Neural cell (in vitro differentiated cells): ENCODE data around the gene RAD54L2. TPM values are rescaled to one million over a fixed set of nuclear protein-coding genes. Genes with fewer than 3 reads are reported as not detected.
"Not testable (repeated sequence)": the region's sequence is repeated elsewhere in the genome, so short reads cannot be mapped to it uniquely, and the experiment has no call there.

ENCODE experiments used
- H2AFZ ChIP-seq: fragments of 200-600, 300-800 bp; sonication (generic), shearing (Covaris generic); 2 replicates; pipeline ENCODE4 v1.6.0; 2014; ENCODE audit warnings: low read depth, mild to moderate bottlenecking, antibody characterized with exemption, low read length, moderate library complexity
- H3F3A ChIP-seq: fragments of 200-600 bp; shearing (Covaris generic); 2 replicates; pipeline ENCODE4 v1.6.1; 2016; ENCODE audit warnings: mild to moderate bottlenecking, moderate library complexity, mixed read lengths, antibody characterized with exemption, low read length; ENCODE audit not compliant: insufficient read depth, poor library complexity, severe bottlenecking
- H3K27ac ChIP-seq: fragments of 200-600, 300-800 bp; sonication (generic), shearing (Covaris generic); 2 replicates; pipeline ENCODE4 v1.5.1; 2014; ENCODE audit warnings: mild to moderate bottlenecking, low read length, moderate library complexity
- H3K27me3 ChIP-seq: fragments of 300-800, 200-600 bp; sonication (generic), shearing (Covaris generic); 2 replicates; pipeline ENCODE4 v1.6.0; 2014; ENCODE audit warnings: mild to moderate bottlenecking, low read depth, low read length, moderate library complexity; ENCODE audit not compliant: insufficient read depth
- H3K36me3 ChIP-seq: fragments of 300-800, 200-600 bp; sonication (generic), shearing (Covaris generic); 2 replicates; pipeline ENCODE4 v1.5.1; 2014; ENCODE audit warnings: mild to moderate bottlenecking, antibody characterized with exemption, low read length, moderate library complexity; ENCODE audit not compliant: insufficient read depth
- H3K4me2 ChIP-seq: fragments of 300-800, 200-600 bp; sonication (generic), shearing (Covaris generic); 2 replicates; pipeline ENCODE4 v1.6.0; 2014; ENCODE audit warnings: mild to moderate bottlenecking, low read length
- H3K4me3 ChIP-seq: fragments of 300-800, 200-600 bp; sonication (generic), shearing (Covaris generic); 2 replicates; pipeline ENCODE4 v1.5.1; 2014; ENCODE audit warnings: mild to moderate bottlenecking, low read length, moderate library complexity
- H3K79me2 ChIP-seq: fragments of 200-600 bp; shearing (Covaris generic); replicated peaks from 2 replicates; pipeline ENCODE4 v1.6.0; 2014; ENCODE audit warnings: mild to moderate bottlenecking, low read length, moderate library complexity; ENCODE audit not compliant: insufficient read depth
- H3K9ac ChIP-seq: fragments of 300-800, 200-600 bp; sonication (generic), shearing (Covaris generic); 2 replicates; pipeline ENCODE4 v1.6.1; 2016; ENCODE audit warnings: mild to moderate bottlenecking, low read length, mixed read lengths
- H3K9me2 ChIP-seq: fragments of 200-600 bp; shearing (Covaris generic); 2 replicates; pipeline ENCODE4 v1.6.1; 2016; ENCODE audit warnings: mild to moderate bottlenecking, low read length, mixed read lengths; ENCODE audit not compliant: insufficient read depth
- H3K9me3 ChIP-seq: fragments of 200-600, 300-800 bp; sonication (generic), shearing (Covaris generic); 2 replicates; pipeline ENCODE4 v1.6.1; 2016; ENCODE audit warnings: mild to moderate bottlenecking, mixed run types, low read length, moderate library complexity, mixed read lengths
- H4K20me1 ChIP-seq: fragments of 200-600 bp; shearing (Covaris generic); 2 replicates; pipeline ENCODE4 v1.6.1; 2016; ENCODE audit warnings: mild to moderate bottlenecking, mixed run types; ENCODE audit not compliant: insufficient read depth
- EP300 ChIP-seq: fragments of 450-650 bp; conservative IDR thresholded peaks from 2 replicates; pipeline ENCODE4 v1.6.1; 2014; ENCODE audit warnings: antibody characterized with exemption, mild to moderate bottlenecking, moderate library complexity; ENCODE audit not compliant: poor library complexity, severe bottlenecking
- EZH2 ChIP-seq: fragments of 200-600, 300-800 bp; shearing (Covaris generic), sonication (generic); IDR thresholded peaks from 2 replicates; pipeline ENCODE4 v1.6.1; 2014; ENCODE audit warnings: antibody characterized with exemption, low read length, borderline replicate concordance, mild to moderate bottlenecking; ENCODE audit not compliant: insufficient read depth, poor library complexity, severe bottlenecking
- MXI1 ChIP-seq: fragments of 450-650 bp; conservative IDR thresholded peaks from 2 replicates; pipeline ENCODE4 v1.6.1; 2014; ENCODE audit warnings: antibody characterized with exemption, mild to moderate bottlenecking; ENCODE audit not compliant: poor library complexity, severe bottlenecking
- RAD21 ChIP-seq: fragments of 450-650 bp; conservative IDR thresholded peaks from 2 replicates; pipeline ENCODE4 v1.6.1; 2014; ENCODE audit warnings: antibody characterized with exemption, mild to moderate bottlenecking, moderate library complexity
- SMC3 ChIP-seq: fragments of 450-650 bp; conservative IDR thresholded peaks from 2 replicates; pipeline ENCODE4 v1.6.1; 2014; ENCODE audit warnings: antibody characterized with exemption, mild to moderate bottlenecking, moderate library complexity; ENCODE audit not compliant: poor library complexity
- TAF1 ChIP-seq: IDR thresholded peaks from 2 replicates; pipeline ENCODE4 v1.6.1; 2012; ENCODE audit warnings: low read depth
- polyA plus RNA-seq: library from polyadenylated mRNA; depleted of rRNA; stranded (reverse); fragments of >200 nt; gene quantifications from 2 replicates; pipeline ENCODE4 v1.2.3, GENCODE V29; 2014
- TF ChIP-seq, protein P1 (sequence below): IDR thresholded peaks from 2 replicates; pipeline ENCODE4 v1.6.1; 2012; ENCODE audit warnings: borderline replicate concordance
- TF ChIP-seq, protein P2 (sequence below): fragments of 450-650 bp; IDR thresholded peaks from 2 replicates; pipeline ENCODE4 v1.5.1; 2014; ENCODE audit warnings: antibody characterized with exemption, mild to moderate bottlenecking, moderate library complexity; ENCODE audit not compliant: poor library complexity, severe bottlenecking

The RAD54L2 gene
- polyA plus RNA-seq, 1 donor from 2014 or later = 14.5 TPM

DNA sequence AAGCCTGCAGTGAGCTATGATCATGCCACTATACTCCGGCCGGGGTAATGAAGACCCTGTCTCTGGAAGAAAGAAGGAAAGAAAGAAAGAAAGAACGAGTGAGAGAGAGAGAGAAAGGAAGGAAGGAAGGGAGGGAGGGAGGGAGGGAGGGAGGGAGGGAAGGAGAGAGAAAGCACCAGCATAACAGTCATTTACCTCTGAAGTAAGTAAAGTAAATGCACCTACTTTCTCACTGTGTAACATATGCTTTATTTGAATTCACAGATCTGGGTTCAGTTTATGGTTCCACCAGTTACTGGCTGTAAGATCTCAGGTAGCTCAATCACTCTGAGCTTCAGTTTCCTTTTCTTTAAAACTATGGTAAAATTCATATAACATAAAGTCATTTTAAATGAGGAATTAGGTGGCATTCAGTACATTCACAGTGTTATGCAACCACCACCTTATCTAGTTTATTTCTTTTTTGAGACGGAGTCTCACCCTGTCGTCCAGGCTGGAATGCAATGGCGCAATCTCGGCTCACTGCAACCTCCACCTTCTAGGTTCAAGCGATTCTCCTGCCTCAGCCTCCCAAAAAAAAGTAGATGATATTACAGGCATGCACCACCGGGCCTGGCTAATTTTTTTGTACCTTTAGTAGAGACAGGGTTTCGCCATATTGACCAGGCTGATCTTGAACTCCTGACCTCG is 16.1 kb upstream of the RAD54L2 start:
- no peaks in the 10 kb centered on the region for H3K9me2 ChIP-seq
- no peak overlapping the region for H3K4me3 ChIP-seq
- no peak overlapping the region for H3K4me2 ChIP-seq
- no peaks in the 10 kb centered on the region for H3F3A ChIP-seq
- H3K79me2 ChIP-seq = no peaks in the 10 kb centered on the region
- H3K36me3 ChIP-seq = no peaks in the 10 kb centered on the region
- TF ChIP-seq EP300 (no peak), SMC3 (no peak)
- H3K9ac ChIP-seq = no peak overlapping the region
- no peak overlapping the region for H2AFZ ChIP-seq
- no peaks in the 10 kb centered on the region for H4K20me1 ChIP-seq
- no peak overlapping the region for H3K27ac ChIP-seq
- H3K9me3 ChIP-seq = peaks cover 4% of the 10 kb centered on the region
- H3K27me3 ChIP-seq = no peaks in the 10 kb centered on the region

DNA sequence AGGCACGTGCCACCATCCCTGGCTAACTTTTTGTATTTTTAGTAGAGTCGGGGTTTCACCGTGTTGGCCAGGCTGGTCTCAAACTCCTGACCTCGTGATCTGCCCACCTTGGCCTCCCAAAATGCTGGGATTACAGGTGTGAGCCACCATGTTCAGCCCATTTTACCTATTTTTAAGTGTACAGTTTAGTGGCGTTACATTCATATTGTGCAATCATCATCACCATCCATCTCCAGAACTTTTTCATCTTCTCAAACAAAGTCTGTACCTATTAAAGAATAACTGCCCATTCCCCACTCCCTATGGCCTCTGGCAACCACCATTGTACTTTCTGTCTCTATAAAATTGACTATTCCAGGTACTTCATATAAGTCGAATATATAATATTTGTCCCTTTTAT is 13.6 kb upstream of the RAD54L2 start:
- not testable (repeated sequence) for H3K36me3 ChIP-seq, H3K4me2 ChIP-seq, H2AFZ ChIP-seq, H3F3A ChIP-seq, H3K9me3 ChIP-seq, H3K9me2 ChIP-seq, H3K4me3 ChIP-seq, H4K20me1 ChIP-seq, H3K27me3 ChIP-seq, H3K9ac ChIP-seq, H3K79me2 ChIP-seq, H3K27ac ChIP-seq

DNA sequence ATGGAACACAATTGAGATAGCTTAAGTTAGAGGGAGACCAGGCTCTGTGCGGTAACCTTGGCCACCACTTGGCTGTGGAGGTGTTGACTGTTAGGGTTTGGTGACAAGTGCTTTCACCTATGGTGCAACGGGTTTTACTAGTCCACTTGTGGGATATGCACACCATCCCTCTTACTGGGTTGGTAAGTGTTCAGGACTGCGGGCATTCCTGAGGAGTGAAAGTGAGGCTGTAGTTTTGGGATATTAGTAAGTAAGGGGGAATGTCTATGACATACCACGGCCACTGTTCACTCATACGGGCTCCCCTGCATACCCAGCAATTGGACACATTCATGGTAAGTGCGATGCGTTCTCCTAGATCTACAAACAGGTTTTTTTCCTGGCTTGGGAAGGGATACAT is 8.0 kb upstream of the RAD54L2 start:
- no peak overlapping the region for H2AFZ ChIP-seq
- H3K4me2 ChIP-seq = no peak overlapping the region
- no peaks in the 10 kb centered on the region for H3F3A ChIP-seq

More for the DNA sequence above, 8.0 kb upstream of the RAD54L2 start:
- Histone ChIP-seq H3K9me3 (peaks cover 4% of the 10 kb centered on the region), H3K79me2 (no peaks in the 10 kb centered on the region), H4K20me1 (no peaks in the 10 kb centered on the region), H3K36me3 (no peaks in the 10 kb centered on the region), H3K4me3 (no peak overlapping the region), H3K27ac (no peak overlapping the region), H3K9me2 (no peaks in the 10 kb centered on the region), H3K9ac (no peak overlapping the region), H3K27me3 (no peaks in the 10 kb centered on the region)
- TF ChIP-seq EP300 = no peak
- no peak for TF ChIP-seq TAF1
- TF ChIP-seq, protein P1, sequence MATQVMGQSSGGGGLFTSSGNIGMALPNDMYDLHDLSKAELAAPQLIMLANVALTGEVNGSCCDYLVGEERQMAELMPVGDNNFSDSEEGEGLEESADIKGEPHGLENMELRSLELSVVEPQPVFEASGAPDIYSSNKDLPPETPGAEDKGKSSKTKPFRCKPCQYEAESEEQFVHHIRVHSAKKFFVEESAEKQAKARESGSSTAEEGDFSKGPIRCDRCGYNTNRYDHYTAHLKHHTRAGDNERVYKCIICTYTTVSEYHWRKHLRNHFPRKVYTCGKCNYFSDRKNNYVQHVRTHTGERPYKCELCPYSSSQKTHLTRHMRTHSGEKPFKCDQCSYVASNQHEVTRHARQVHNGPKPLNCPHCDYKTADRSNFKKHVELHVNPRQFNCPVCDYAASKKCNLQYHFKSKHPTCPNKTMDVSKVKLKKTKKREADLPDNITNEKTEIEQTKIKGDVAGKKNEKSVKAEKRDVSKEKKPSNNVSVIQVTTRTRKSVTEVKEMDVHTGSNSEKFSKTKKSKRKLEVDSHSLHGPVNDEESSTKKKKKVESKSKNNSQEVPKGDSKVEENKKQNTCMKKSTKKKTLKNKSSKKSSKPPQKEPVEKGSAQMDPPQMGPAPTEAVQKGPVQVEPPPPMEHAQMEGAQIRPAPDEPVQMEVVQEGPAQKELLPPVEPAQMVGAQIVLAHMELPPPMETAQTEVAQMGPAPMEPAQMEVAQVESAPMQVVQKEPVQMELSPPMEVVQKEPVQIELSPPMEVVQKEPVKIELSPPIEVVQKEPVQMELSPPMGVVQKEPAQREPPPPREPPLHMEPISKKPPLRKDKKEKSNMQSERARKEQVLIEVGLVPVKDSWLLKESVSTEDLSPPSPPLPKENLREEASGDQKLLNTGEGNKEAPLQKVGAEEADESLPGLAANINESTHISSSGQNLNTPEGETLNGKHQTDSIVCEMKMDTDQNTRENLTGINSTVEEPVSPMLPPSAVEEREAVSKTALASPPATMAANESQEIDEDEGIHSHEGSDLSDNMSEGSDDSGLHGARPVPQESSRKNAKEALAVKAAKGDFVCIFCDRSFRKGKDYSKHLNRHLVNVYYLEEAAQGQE = no peak
- TF ChIP-seq MXI1 = no peak
- no peak for TF ChIP-seq EZH2
- TF ChIP-seq RAD21 = no peak
- TF ChIP-seq, protein P2, sequence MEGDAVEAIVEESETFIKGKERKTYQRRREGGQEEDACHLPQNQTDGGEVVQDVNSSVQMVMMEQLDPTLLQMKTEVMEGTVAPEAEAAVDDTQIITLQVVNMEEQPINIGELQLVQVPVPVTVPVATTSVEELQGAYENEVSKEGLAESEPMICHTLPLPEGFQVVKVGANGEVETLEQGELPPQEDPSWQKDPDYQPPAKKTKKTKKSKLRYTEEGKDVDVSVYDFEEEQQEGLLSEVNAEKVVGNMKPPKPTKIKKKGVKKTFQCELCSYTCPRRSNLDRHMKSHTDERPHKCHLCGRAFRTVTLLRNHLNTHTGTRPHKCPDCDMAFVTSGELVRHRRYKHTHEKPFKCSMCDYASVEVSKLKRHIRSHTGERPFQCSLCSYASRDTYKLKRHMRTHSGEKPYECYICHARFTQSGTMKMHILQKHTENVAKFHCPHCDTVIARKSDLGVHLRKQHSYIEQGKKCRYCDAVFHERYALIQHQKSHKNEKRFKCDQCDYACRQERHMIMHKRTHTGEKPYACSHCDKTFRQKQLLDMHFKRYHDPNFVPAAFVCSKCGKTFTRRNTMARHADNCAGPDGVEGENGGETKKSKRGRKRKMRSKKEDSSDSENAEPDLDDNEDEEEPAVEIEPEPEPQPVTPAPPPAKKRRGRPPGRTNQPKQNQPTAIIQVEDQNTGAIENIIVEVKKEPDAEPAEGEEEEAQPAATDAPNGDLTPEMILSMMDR = no peak
